Posterior cingulate gyrus (tissue), 11 donors: Measurements from ENCODE around the gene ELFN2.
"Not testable (repeated sequence)": the region's sequence is repeated elsewhere in the genome, so short reads cannot be mapped to it uniquely, and the experiment has no call there.

Experiments used
- DNase-seq, 10 donors: peaks; one replicate each; pipeline versions ENCODE4 v3.0.0 to v3.0.0-alpha.2; 2020 to 2021; ENCODE audit warnings: mixed read lengths in 3 of 10
- intact Hi-C: fragments of 100-400 bp; cut with DNase I; formaldehyde crosslinking; loops from one replicate; pipeline ENCODE4 v1.15.1; 2023

ELFN2 gene, protein sequence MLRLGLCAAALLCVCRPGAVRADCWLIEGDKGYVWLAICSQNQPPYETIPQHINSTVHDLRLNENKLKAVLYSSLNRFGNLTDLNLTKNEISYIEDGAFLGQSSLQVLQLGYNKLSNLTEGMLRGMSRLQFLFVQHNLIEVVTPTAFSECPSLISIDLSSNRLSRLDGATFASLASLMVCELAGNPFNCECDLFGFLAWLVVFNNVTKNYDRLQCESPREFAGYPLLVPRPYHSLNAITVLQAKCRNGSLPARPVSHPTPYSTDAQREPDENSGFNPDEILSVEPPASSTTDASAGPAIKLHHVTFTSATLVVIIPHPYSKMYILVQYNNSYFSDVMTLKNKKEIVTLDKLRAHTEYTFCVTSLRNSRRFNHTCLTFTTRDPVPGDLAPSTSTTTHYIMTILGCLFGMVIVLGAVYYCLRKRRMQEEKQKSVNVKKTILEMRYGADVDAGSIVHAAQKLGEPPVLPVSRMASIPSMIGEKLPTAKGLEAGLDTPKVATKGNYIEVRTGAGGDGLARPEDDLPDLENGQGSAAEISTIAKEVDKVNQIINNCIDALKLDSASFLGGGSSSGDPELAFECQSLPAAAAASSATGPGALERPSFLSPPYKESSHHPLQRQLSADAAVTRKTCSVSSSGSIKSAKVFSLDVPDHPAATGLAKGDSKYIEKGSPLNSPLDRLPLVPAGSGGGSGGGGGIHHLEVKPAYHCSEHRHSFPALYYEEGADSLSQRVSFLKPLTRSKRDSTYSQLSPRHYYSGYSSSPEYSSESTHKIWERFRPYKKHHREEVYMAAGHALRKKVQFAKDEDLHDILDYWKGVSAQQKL

DNA sequence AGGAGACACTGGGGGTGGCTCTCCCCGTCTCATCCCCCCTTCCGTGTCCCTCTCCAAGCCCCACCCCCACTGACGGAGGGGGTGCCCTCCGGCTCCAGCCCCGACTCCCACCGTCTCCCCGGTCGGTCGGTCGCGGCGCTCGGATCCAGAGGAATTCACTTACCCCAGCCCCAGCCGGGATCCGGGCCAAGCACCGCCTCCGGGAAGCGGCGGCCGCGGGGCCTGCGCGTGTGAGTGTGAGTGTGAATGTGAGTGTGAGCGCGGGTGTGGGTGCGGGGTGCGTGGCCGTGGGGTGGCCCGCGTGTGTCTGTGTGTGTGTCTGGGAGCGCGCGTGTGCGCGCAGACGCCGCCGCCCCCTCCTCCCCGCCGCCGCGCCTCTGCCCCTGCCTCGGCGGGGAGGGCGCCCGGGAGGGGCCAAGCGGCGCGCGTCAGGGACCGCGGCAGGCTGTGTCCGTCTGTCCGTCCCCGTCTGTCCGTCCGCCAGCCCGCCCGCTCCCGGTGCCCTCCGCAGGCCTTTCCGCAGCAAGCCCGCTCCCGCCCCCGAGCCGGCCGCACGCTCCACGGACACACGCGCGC, at the start of gene ELFN2:
ELFN2 (minus strand) TSS at position 345 of the 576 bp plus-strand sequence. CDS start 51,945 bp downstream, outside the sequence.
- peak in 5 of 10 donors; percentile 25 to 91 (median 52) for DNase-seq
- intact Hi-C loops: loop anchor here (5.0 kb wide), 2 partner anchors 90 to 110 kb away; no protein-coding TSS in a partner anchor

DNA sequence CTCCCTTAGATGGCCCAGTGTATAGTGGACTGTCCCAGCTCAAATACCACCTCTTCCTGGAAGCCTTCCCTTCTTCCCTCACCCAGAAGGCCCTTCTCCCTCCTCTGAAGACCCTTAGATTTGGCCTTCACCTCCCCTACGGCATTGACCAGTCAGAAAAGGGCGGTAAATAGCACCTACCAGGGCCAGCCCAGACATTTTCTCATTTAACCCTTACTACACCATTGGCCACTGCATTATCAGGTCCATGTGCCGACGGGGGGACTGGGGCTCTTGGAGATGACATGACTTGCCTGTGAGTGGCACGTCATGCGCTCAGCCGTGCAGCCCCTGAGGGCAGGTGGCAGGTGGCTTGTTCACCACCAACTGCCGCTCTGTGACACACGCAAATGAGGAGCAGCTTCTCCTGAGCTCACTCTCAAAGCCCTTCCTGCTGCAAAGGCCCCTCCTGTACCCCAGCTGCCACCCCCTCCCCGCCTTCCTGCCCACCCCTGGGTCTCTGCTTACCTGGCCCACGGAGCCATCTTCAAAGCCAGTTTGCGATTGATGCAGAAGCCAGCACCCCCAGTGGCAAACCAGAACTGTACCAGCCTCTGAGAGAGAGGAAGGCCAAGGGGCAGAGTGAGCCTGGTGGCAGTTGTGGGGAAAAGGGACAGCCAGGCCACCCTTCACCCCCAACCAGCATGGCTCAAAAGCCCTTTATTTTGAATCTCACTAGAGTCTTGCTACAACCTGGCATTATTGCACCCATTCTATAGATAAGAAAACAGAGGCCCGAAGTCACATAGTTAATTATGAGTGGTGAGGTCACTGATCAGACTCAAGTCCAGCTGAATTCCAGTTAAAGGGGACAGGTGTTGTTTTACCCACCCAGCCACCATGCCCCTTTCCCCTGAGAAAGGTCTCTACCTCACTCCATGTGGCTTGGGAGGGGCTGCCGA, 49.4 kb upstream of the ELFN2 start:
- no peak for DNase-seq
- intact Hi-C loops: no loop called here

DNA sequence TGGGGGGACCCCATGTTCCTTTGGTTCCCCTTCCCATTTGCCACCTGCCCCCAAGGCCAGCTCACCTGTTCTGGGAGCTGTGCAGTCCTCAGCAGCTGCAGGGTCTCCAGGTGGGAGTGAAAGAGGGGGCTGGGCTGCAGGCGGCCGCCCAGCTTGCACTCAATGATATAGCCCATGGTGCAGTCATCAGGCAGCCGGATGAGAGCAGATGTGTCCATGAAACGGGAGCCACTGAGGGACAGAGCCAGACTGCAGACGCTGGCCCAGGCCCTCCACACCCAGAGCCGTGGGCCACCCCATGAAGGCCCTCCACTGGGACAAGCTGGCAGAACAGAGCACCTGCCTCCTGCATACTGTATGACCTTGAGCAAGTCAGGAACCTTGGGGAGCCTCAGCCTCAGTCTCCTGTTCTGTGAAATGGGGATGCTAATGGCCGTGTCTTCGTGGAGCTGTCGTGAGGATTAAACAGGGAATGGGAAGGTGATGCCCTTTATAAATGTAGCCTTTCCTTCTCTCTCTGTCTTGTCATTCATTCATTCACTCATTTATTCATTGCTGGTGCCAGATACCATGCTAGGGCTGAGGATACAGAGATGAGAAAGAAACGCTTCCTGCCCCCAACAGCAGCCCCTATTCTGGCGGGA, 47.3 kb upstream of the ELFN2 start:
- DNase-seq: peak in 1 of 10 donors; percentile 78
- intact Hi-C loops: no loop called here

DNA sequence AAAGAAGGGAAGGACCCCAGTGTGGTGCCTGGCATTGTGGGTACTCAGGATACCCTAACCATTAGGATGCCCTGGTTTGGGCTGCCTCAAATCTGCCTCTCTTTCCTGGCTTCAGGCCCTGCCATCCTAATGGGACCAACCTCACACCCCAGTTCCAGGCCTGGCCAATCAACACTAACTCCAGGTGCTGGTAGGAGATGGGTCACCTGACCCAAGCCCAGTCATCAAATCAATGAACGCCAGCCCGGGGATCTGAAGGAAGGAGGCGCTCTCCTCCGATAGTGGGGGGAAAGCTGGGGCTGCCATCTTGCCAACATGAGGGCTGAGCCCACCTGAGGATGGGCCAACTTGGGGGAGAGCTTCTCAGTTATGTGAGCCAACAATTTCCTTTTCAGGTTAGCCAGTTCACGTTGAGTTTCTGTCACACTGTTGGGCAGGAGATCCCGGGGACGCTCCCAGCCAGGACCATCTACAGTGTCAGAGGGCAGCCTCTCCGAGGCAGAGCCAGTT, 46.2 kb upstream of the ELFN2 start:
- intact Hi-C loops: no loop called here
- peak in 1 of 10 donors; percentile 49 for DNase-seq

DNA sequence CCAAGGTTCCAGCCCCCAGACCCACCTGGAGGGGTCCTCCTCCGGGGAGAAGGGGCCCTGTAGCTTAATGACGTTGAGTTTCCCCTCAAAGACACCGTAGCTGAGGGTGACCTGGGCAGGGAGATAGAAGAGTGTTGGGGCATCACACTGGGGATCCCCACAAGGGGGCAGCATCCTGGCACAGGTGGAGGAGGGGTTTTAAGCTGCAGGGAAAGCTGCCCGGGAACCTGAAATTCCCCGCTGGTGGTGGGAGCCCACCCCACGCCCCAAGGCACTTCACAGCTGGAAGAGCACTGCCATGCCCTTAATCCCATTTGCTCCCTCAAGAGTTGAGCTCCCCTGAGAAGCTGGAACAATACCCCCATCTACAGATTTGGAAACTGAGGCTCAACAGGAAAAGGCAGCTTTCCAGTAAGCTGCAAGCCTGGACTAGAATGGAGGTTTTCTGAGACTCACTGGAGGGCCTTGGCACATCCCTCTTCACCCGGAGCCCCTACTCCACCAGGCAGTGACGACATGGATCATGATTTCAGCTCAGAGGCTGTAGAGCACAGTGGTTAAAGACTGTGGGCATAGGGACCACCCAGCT, 45.2 kb upstream of the ELFN2 start:
- DNase-seq: peak in 1 of 10 donors; percentile 51

DNA sequence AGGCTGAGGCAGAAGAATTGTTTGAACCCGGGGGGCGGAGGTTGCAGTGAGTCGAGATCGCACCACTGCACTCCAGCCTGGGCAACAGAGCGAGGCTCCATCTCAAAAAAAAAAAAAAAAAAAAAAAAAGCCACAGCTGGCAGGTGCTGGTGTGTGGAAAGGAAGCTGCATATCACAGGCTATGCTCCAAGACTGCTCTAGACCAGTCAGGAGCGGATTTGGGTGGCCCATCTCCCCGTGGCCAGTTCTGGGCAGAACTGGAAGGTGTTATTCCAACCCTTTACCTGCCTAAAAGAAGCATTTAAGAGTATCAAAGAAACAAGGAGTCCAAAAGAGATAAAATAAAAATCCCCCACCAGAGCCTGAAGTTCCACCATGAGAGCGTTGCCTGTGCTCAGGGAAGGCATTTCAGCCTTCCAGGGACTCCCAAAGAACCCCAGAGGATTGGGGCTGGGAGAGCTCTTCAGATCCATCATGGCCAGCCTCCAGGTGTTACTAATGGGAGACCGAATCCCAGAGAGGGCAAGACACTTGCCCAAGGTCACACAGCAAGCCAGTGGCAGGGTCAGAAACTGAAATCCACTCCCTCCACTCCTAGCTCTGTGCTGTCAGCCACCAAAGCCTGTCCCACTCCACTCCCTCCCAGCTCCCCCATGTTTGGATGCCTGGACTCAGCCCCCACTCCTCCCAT, 44.6 kb upstream of the ELFN2 start:
- DNase-seq: peak in 1 of 10 donors; percentile 4
- intact Hi-C loops: no loop called here

More for the DNA sequence above, 45.2 kb upstream of the ELFN2 start:
- intact Hi-C loops: no loop called here

DNA sequence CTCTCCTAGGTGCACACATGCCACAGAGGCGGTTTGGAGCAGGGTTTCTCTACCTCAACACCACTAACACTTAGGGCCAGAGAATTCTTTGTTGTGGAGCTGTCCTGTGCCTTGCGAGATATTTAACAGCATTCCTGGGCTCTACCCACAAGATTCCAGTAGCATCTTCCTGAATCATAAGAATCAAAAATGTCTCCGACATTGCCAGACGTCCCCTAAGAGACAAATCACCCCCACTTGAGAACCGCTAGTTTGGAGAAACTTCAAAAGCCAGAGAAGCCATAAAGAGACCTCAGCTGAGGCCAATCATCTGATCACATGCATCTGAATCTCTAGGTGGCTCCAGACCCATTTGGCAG, 42.8 kb upstream of the ELFN2 start:
- intact Hi-C loops: no loop called here
- no peak for DNase-seq

DNA sequence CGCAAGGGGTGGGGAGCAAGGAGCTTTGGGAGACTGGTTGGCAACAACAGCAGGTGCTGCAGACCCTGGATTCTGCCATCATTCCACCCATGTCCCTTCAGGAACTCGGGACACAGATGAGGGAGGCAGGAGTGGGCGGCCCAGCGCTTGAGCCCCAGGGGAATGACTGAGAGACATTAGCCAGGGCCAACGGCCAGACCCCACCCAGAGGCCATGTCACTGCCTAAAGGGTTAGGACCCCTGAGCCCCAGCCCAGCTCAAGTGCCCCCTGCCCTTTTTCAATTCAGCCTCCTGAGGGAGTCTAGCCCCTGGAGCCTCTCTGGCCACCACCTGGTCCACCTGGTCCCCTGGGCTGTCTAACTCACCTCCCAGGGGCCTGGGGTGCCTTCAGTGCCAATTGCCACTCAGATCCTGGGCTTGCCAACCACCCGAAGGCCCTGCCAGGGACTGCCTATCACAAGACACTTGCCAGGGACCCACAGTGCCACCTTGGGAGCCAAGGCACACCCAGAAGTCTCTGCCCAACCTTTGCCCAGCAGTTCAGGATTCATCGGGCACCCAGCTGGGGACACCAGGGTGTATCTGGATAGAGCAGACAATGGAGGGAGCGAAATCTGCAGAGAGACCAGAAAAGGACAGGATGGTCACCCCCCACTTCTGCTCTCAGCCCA, 42.3 kb upstream of the ELFN2 start:
- DNase-seq: peak in 1 of 10 donors; percentile 78

DNA sequence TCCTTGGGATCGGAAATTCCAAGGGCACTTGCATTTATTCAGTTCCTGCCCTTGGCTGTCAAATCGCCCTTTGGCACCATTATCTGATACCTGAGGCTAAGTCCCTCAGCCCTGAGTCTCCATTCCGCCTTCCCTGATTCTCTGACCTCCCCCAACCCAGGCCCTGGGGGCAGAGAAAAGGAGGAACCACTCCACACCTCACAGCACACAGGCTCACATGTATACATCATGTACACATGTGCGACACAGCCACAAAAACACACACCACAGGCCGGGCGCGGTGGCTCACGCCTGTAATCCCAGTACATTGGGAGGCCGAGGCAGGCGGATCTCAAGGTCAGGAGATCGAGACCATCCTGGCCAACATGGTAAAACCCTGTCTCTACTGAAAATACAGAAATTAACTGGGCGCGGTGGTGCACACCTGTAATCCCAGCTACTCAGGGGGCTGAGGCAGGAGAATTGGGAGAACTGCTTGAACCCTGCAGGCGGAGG, 41.0 kb upstream of the ELFN2 start:
- intact Hi-C loops: not testable (repeated sequence)
- DNase-seq: peak in 1 of 10 donors; percentile 26

More for the DNA sequence above, 42.3 kb upstream of the ELFN2 start:
- intact Hi-C loops: no loop called here

DNA sequence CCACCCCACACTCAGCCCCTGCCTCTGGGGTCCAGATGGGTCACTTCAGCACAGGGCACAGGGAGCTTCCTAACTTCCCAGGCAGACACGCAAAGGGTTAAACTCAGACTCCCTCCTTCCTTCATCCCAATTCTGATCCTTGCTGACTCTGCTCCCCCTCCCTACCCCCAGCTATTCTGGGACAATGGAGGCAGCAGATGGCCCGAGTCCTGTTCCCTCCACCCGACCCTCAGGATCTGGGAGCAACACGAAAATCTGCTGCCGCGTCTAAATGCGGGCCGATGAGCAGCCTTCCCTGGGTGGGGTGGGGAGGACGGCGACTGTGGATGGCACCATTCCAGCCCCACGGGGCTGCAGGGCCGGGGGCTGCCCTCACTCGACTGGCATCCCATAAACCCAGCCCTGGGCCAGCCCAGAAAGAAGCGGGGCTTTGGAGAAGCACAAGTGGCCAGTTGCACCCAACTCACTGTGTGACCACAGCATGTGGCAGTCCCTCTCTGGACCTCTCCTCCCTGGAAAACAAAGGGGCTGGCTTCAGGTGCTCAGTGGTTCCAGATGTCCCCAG, 40.2 kb upstream of the ELFN2 start:
- intact Hi-C loops: no loop called here
- DNase-seq: peak in 1 of 10 donors; percentile 39

DNA sequence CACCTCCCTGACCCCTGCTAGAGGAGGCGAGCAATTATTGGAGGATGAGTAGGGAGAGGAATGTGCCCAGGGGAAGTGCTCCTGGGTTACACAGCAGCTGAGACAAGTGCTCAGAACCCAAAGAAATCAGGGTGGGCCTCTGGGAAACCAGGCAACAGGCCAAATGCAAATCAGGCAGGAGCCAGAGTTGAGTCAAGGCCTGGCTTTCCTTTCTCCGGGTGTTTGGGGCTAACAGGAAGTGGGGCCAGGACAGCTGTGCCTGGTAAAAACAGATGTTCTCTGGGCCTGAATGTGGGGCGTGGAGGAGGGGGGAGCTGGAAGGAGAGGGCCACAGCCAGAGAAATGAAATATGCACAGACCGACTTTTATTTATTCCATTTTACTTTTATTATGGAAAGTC, 36.9 kb upstream of the ELFN2 start:
- intact Hi-C loops: no loop called here
- peak in 1 of 10 donors; percentile 50 for DNase-seq

DNA sequence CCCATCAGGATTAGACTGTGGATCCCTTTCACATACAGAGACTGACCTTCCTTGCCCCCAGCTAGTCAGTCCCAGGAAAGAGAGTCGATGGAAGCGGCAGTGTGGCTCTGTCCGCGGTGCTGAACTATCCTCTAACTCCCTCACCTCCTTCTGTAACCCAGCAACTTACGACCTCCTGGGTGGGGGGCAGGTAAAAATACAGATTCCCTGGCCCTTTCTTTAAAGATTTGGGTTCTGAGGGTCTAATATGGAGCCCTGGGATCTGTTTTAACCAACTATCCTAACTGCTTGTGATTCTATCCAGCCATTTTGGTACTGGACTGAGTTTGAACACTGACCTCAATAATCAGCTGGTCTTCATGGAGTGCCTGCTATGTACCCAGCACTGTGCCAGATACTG, 35.7 kb upstream of the ELFN2 start:
- intact Hi-C loops: no loop called here
- DNase-seq: no peak

DNA sequence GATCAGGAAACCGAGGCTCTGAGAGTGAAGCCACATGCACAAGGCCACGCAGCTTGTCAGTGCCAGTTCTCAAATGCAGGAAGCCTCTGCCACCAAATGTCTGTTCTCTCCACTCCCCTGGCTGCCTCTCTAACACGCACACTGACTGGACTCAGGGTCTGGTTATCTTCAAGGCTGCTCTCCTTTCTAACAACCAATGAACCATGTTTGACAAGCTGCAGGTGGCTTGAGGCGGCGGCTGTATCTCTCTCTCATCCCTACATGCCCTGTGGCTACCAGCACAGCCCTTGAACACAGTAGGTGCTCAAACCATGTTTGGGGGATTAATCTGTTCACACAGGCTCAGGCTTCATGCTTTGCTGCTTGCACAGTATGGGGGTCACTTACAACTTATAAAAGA, 35.2 kb upstream of the ELFN2 start:
- DNase-seq: peak in 2 of 10 donors; percentile 47 to 59
- intact Hi-C loops: no loop called here

DNA sequence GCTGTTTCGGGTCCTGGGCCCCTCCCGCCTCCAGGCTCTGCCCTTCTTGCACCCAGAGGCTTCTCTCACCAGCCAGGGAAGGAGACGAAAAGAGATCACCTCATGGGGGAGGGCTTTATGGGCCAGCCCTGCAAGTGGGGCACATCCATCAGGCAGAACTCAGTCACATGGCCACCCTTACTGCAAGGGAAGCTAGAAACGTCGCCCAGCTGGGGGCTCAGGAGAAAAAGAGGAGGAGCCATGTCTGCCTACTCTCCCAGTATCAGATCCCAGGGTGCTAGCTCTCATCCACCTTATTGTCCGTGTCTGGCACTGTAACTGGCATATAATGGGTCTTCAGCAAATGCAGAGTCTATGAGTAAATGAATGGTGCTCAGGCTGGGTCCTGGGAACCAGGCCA, 34.7 kb upstream of the ELFN2 start:
- DNase-seq: peak in 1 of 10 donors; percentile 68
- intact Hi-C loops: no loop called here

DNA sequence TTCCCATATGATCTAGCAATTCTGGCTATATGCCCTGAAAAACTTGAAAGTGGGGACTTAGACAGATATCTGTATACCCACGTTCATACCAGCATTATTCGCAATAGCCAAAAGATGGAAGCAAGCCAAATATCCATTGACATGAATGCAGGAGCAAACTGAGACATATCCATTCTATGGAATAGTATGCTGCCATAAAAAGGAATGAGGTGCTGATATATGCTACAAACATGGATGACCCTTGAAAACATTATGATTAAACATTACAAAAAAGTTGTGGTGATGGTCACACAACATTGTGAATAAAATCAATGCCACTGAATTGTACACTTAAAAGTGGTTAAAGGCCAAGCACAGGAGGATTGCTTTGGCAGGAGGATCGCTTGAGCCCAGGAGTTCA, 33.4 kb upstream of the ELFN2 start:
- intact Hi-C loops: no loop called here

DNA sequence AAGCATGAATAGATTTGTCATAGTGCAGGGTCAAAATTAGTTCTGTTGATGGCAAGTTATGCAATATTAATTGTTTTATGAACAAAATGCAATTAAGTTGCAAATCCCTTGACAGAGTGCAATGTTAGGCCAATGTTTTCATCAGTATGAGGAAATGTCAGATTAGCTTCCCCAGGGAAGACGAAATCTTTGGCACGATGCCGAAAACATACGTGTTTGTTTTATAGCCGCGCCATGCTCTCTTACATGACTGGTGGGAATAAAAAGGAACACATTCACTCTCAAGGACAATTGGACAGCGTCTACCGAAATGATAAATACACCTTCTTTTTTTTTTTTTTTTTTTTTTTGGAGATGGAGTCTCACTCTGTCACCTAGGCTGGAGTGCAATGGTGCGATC, 31.9 kb upstream of the ELFN2 start:
- DNase-seq: no peak
- intact Hi-C loops: no loop called here

More for the DNA sequence above, 33.4 kb upstream of the ELFN2 start:
- DNase-seq: no peak
